Measurements from ENCODE around the gene PRKD3. TPM values are rescaled to one million over a fixed set of nuclear protein-coding genes. Genes with fewer than 3 reads are reported as not detected.

The PRKD3 gene
- total RNA-seq, 1 experiment from 2014 or later: 82.1 TPM

DNA sequence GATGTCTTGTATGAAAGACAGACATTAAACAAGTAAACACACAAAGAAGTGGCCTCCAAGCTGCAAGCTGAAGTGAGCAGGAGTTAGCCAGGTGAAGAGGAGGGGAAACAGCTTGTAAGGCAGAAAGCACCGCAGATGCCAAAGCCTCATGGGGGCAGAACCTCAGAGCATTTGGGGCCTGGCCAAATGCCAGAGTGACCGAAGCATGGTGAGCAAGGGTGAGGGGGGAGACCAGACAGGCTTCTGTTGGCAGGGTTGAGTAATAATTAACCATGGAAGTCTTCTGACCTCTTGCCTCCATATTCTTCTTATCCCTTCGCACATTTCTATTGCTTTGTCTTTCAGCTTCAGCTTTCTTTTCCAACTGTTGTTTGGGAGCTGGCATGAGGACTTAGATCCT, 25.4 kb upstream of the PRKD3 start (continued):
- TF ChIP-seq, protein P1, sequence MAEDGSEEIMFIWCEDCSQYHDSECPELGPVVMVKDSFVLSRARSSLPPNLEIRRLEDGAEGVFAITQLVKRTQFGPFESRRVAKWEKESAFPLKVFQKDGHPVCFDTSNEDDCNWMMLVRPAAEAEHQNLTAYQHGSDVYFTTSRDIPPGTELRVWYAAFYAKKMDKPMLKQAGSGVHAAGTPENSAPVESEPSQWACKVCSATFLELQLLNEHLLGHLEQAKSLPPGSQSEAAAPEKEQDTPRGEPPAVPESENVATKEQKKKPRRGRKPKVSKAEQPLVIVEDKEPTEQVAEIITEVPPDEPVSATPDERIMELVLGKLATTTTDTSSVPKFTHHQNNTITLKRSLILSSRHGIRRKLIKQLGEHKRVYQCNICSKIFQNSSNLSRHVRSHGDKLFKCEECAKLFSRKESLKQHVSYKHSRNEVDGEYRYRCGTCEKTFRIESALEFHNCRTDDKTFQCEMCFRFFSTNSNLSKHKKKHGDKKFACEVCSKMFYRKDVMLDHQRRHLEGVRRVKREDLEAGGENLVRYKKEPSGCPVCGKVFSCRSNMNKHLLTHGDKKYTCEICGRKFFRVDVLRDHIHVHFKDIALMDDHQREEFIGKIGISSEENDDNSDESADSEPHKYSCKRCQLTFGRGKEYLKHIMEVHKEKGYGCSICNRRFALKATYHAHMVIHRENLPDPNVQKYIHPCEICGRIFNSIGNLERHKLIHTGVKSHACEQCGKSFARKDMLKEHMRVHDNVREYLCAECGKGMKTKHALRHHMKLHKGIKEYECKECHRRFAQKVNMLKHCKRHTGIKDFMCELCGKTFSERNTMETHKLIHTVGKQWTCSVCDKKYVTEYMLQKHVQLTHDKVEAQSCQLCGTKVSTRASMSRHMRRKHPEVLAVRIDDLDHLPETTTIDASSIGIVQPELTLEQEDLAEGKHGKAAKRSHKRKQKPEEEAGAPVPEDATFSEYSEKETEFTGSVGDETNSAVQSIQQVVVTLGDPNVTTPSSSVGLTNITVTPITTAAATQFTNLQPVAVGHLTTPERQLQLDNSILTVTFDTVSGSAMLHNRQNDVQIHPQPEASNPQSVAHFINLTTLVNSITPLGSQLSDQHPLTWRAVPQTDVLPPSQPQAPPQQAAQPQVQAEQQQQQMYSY (CRISPR knock-in tag; IDR thresholded peaks at IDR 0.05): no peak
- TF ChIP-seq, protein P2, sequence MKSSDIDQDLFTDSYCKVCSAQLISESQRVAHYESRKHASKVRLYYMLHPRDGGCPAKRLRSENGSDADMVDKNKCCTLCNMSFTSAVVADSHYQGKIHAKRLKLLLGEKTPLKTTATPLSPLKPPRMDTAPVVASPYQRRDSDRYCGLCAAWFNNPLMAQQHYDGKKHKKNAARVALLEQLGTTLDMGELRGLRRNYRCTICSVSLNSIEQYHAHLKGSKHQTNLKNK (CRISPR knock-in tag; IDR thresholded peaks at IDR 0.05): no peak
- TF ChIP-seq NR1H2 (CRISPR knock-in tag; IDR thresholded peaks at IDR 0.05) (no peak), SMAD4 (CRISPR knock-in tag; IDR thresholded peaks at IDR 0.05) (no peak), ZNF671 (CRISPR knock-in tag; IDR thresholded peaks at IDR 0.05) (no peak), ZNF416 (CRISPR knock-in tag; IDR thresholded peaks at IDR 0.05) (no peak), CDX4 (CRISPR knock-in tag; IDR thresholded peaks at IDR 0.05; ENCODE audit: borderline replicate concordance) (no peak), ZNF317 (CRISPR knock-in tag; IDR thresholded peaks at IDR 0.05; ENCODE audit: borderline replicate concordance, low read depth) (no peak), ZNF121 (CRISPR knock-in tag; IDR thresholded peaks at IDR 0.05) (no peak)

GRCh38 chr2:37349231-37349860, 24.7 kb upstream of the PRKD3 start:
- peaks cover 49% of the 10 kb centered on the region for H3K4me1 Mint-ChIP-seq
- H3K4me3 Mint-ChIP-seq: no peak overlapping the region
- no peak for DNase-seq (ENCODE audit: low spot score)
- H3K9me3 Mint-ChIP-seq: no peaks in the 10 kb centered on the region
- POLR2A ChIA-PET: no interaction called here
- no peaks in the 10 kb centered on the region for H3K36me3 Mint-ChIP-seq
- H3K27ac Mint-ChIP-seq: peak overlapping the region; percentile 88
- H3K27me3 Mint-ChIP-seq (ENCODE audit: low read depth): peaks cover 3% of the 10 kb centered on the region; the same call in 1 of the 2 replicates
- peak; percentile 33 for ATAC-seq
- CTCF ChIA-PET: interaction anchor here (1.7 to 2.4 kb wide), 2 partner anchors 47 to 528 kb away, joined by 9 to 12 read pairs; no protein-coding TSS in a partner anchor
- TF ChIP-seq MXD4 (CRISPR knock-in tag; IDR thresholded peaks at IDR 0.05; ENCODE audit: borderline replicate concordance): no peak
- no peak for TF ChIP-seq OVOL2 (CRISPR knock-in tag; IDR thresholded peaks at IDR 0.05; ENCODE audit: borderline replicate concordance)
- TF ChIP-seq FOXP1 (CRISPR knock-in tag; IDR thresholded peaks at IDR 0.05; ENCODE audit: borderline replicate concordance): no peak
- TF ChIP-seq SP1 (CRISPR knock-in tag; conservative IDR thresholded peaks at IDR 0.05): no peak
- no peak for TF ChIP-seq ZNF138 (CRISPR knock-in tag; conservative IDR thresholded peaks at IDR 0.05)
- no peak for TF ChIP-seq CREM (CRISPR knock-in tag; IDR thresholded peaks at IDR 0.05)
- TF ChIP-seq ZNF281 (CRISPR knock-in tag; IDR thresholded peaks at IDR 0.05): no peak
- TF ChIP-seq, protein P3, sequence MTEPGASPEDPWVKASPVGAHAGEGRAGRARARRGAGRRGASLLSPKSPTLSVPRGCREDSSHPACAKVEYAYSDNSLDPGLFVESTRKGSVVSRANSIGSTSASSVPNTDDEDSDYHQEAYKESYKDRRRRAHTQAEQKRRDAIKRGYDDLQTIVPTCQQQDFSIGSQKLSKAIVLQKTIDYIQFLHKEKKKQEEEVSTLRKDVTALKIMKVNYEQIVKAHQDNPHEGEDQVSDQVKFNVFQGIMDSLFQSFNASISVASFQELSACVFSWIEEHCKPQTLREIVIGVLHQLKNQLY (CRISPR knock-in tag; IDR thresholded peaks at IDR 0.05): no peak
- TF ChIP-seq ZBTB21 (CRISPR knock-in tag; IDR thresholded peaks at IDR 0.05; ENCODE audit: borderline replicate concordance): no peak
- no peak for TF ChIP-seq SMAD3 (CRISPR knock-in tag; IDR thresholded peaks at IDR 0.05; ENCODE audit: borderline replicate concordance)
- TF ChIP-seq, protein P1 (CRISPR knock-in tag; IDR thresholded peaks at IDR 0.05): no peak
- TF ChIP-seq HMGA2 (CRISPR knock-in tag; IDR thresholded peaks at IDR 0.05): no peak
- TF ChIP-seq ELF4 (CRISPR knock-in tag; IDR thresholded peaks at IDR 0.05; ENCODE audit: low read depth): no peak
- no peak for TF ChIP-seq GRHL2 (CRISPR knock-in tag; IDR thresholded peaks at IDR 0.05; ENCODE audit: insufficient replicate concordance, severe bottlenecking)
- TF ChIP-seq GTF2I (CRISPR knock-in tag; conservative IDR thresholded peaks at IDR 0.05): no peak
- TF ChIP-seq ZNF232 (CRISPR knock-in tag; IDR thresholded peaks at IDR 0.05): no peak
- no peak for TF ChIP-seq ZNF396 (CRISPR knock-in tag; IDR thresholded peaks at IDR 0.05; ENCODE audit: borderline replicate concordance)
- TF ChIP-seq NFE2L1 (CRISPR knock-in tag; IDR thresholded peaks at IDR 0.05): no peak
